GM18505 (cell line): ENCODE data around the gene ZNF565.
"Not testable (repeated sequence)": the region's sequence is repeated elsewhere in the genome, so short reads cannot be mapped to it uniquely, and the experiment has no call there.

ENCODE experiments used
- ATAC-seq: cut with Tn5 transposase; IDR thresholded peaks from one replicate; pipeline ENCODE4 v1.9.1; 2021; ENCODE audit not compliant: unreplicated experiment
- POLR2A ChIP-seq: IDR thresholded peaks from 4 replicates; pipeline ENCODE4 v1.6.1; 2011; ENCODE audit warnings: borderline replicate concordance; ENCODE audit not compliant: insufficient read depth, insufficient read length; ENCODE audit errors: extremely low read depth

ZNF565 gene

DNA sequence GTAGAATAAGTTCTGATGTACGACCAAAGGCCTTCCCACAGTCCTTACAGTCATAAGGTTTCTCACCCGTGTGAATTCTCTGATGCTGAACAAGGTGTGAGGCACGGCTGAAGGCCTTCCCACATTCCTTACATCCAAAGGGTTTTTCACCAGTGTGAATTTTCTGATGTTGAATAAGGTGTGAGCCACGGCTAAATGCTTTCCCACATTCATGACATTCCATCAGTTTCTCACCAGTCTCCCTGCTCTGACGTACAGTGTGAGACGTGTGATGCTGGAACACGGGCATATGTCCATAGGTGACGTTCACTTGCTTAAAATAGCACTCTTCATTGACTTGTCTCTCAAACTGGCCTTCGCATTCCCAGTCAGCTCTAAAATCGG lies 31.2 kb downstream of the ZNF565 start:
- no peak for TF ChIP-seq POLR2A
- no peak for ATAC-seq

GRCh38 chr19:36182612-36183244 lies 31.7 kb downstream of the ZNF565 start:
- ATAC-seq = no peak
- TF ChIP-seq POLR2A = no peak

DNA sequence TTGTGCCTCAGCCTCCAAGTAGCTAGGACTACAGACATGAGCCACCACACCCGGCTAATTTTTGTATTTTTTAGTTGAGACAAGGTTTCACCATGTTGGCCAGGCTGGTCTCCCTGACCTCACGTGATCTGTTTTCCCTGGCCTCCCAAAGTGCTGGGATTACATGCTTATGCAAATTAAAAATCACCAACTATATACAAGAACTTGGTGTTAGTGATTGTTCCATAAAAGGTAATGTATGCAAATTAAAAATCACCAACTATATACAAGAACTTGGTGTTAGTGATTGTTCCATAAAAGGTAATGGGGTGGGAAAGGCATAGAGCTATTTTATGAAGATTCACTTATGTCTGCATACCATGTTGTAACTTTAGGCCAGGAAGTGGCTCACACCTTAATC lies 35.4 kb downstream of the ZNF565 start:
- ATAC-seq = not testable (repeated sequence)

DNA sequence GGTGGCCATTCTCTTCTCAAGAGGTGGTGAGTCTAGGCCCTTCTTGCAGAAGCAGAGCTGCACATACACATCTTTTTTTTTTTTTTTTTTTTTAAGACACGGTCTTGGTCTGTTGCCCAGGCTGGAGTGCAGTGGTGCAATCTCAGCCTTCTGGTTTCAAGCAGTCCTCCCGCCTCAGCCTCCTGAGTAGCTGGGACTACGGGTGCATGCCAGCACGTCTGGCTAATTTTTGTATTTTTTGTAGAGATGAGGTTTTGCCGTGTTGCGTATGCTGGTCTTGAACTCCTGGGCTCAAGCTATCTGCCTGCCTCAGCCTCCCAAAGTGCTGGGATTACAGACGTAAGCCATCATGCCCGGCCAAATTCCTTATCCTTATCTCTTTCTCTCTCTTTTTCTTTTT lies 40.6 kb downstream of the ZNF565 start:
- ATAC-seq = not testable (repeated sequence)

DNA sequence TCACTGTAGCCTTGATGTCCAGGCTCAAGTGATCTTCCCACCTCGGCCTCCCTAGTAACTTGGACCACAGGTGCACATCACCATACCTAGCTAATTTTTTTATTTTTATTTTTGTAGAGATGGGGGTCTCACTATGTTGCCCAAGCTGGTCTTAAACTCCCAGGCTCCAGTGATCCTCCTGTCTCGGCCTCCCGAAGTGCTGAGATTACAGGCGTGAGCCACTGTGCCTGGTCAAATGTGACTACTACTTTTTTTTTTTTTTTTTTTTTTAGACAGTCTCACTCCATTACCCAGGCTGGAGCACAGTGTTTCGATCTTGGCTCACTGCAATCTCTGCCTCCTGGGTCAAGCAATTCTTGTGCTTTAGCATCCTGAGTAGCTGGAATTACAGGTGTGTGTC lies 41.6 kb downstream of the ZNF565 start:
- no peak for ATAC-seq
- no peak for TF ChIP-seq POLR2A

DNA sequence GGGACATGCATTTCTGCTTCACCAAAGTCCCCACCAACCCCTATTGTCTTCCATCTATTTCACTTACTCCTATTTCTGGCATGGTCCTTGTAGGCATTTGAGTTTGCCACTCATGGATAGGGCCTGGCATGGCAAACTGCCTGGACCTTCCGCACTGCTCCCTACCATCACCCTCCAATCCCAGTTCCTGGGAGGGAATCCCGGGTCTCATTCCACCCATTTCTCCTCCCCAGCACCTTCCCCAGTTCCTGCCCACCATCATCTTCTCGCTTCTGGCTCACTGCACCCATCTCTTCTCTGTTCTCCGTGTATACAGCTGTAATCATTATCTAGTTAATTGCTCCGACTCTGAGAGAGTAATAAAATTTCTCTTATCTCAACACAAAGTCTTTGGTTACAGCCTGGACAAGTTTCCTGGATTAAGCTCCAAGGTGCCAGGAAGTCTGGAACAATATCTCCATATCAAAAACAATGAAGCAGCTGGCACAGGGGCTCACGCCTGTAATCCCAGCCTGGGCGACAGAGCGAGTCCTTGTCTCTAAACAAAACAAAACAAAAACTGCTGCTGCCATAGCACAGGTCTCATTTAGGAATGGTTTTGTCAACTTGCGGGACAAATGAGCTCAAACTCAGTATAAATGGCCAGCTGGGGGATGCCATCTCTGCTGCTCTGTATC lies 45.2 kb downstream of the ZNF565 start:
- TF ChIP-seq POLR2A = no peak
- no peak for ATAC-seq

GRCh38 chr19:36163813-36164212 lies 50.7 kb downstream of the ZNF565 start:
- no peak for TF ChIP-seq POLR2A
- no peak for ATAC-seq

DNA sequence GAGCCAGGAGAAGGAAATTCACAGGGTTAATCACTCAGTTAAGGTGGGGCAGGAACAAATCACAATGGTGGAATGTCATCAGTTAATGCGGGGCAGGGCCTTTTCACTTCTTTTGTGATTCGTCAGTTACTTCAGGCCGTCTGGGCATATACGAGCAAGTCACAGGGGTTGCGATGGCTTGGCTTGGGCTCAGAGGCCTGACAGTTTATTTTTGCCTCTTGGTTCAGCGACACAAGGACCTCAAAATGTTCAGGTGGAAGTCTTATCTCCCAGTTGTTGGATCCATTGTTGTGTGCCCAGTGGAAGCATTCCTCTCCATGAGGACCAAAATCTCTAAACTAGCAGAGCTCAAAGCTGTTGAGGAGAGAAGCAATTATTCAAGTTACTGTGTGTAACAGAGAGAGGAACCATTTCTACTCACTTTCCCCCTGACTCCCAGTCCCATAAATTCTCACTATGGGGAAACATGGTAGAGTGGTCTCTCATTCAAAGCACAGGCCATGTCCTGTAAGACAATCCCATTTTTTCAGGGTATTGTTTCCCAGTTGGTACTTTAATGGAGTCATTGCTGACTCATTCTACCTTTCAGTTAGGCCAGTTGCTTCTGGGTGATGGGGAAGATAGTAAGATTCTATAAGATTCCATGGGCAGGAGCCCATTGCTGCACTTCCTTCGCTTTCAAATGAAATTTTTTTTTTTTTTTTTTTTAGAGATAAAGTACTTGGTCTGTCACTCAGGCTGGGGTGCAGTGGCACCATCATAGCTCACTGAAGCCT lies 53.5 kb downstream of the ZNF565 start:
- TF ChIP-seq POLR2A = no peak
- no peak for ATAC-seq

GRCh38 chr19:36153126-36153525 lies 61.3 kb downstream of the ZNF565 start:
- no peak for TF ChIP-seq POLR2A
- no peak for ATAC-seq

- no peak for ATAC-seq
- TF ChIP-seq POLR2A = no peak
Observed at GRCh38 chr19:36152352-36153091, 61.9 kb downstream of the ZNF565 start, which contains the start of gene COX7A1. TSS of gene COX7A1 (minus strand) at chr19:36152447. CDS start at chr19:36152407, 40 bp downstream.

GRCh38 chr19:36152019-36152351 lies 62.5 kb downstream of the ZNF565 start:
- TF ChIP-seq POLR2A = no peak
- no peak for ATAC-seq

DNA sequence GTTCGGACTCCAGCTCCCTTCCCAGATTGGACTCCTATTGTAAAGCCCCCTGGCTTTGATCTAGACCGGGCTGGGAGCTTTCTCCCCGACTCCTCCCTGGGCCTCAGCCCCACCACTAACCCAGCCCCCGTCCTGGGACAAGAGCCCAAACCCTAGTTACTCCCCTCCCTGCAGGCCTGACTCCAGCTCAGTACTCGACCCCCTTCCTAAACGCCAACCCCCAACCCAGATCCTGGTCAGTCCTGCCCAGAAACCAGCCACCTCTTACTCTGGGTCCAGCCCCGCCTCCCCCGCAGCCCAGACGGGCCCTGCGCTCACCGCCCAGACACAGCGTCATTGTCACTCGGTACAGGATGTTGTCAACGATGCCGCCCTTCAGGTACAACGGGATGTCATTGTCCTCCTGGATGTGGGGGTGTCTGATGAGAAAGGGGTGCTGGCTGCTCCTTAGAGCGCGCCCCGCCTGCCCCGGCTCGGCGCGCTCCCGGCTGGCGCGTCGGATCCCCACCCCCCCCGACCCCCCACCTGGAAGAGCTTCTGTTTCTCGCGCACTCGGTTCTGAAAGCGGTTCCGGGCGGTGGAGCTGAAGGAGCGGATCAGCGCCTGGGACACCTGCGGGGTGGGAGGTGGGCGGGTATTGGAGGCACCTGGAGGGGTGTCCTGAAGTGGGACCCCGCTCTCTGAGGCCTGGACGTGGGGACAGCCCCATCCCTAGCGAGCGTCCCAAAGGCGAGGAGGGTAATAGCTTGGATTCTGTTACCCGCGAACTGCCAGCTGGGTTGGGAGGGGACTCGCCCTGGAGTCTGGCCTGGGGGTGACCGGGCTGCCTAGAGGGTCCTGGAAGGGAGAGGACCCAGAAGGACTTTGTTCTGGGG lies 63.1 kb downstream of the ZNF565 start:
- no peak for ATAC-seq

GRCh38 chr19:36150586-36150985 lies 63.9 kb downstream of the ZNF565 start:
- no peak for ATAC-seq
- TF ChIP-seq POLR2A = no peak

More for the DNA sequence above, 63.1 kb downstream of the ZNF565 start:
- no peak for TF ChIP-seq POLR2A
